ENCODE measurements around the gene RAB40C. TPM values are rescaled to one million over a fixed set of nuclear protein-coding genes. Genes with fewer than 3 reads are reported as not detected.

Gene RAB40C
- polyA plus RNA-seq, 2 of the 4 experiments (the other 2 are of a cell fraction) = 4.4 to 9.7 TPM

- TF ChIP-seq RFX5 (IDR thresholded peaks at IDR 0.05) (no peak), ESRRA (IDR thresholded peaks at IDR 0.05; ENCODE audit: borderline replicate concordance, low read length) (no peak)
These were observed 38.7 kb upstream of the RAB40C start (continued) for GRCh38 chr16:551210-551609.

- H3K27ac ChIP-seq = no peak overlapping the region
- ChIA-PET CTCF (interaction anchor here (1.0 to 1.6 kb wide), 2 partner anchors 13 to 15 kb away, joined by 3 to 4 read pairs; no protein-coding TSS in a partner anchor), POLR2A (no interaction called here)
- no peak for DNase-seq (ENCODE audit: low read depth in 1 of 2, low spot score in 1 of 2)
- no peak overlapping the region for H3K4me3 ChIP-seq
- no peak for FAIRE-seq
- TF ChIP-seq CEBPB (IDR thresholded peaks at IDR 0.05) (no peak), TFCP2L1 (CRISPR knock-in tag; IDR thresholded peaks at IDR 0.05) (no peak), CBX2 (IDR thresholded peaks at IDR 0.05; ENCODE audit: borderline replicate concordance, low read depth) (no peak), FOSL2 (IDR thresholded peaks at IDR 0.05) (no peak), FOSL2 (CRISPR knock-in tag; IDR thresholded peaks at IDR 0.05) (no peak), USF2 (IDR thresholded peaks at IDR 0.05) (no peak), KDM1A (IDR thresholded peaks at IDR 0.05; ENCODE audit: low read depth) (no peak), RFX5 (IDR thresholded peaks at IDR 0.05) (no peak), JUN (IDR thresholded peaks at IDR 0.05) (no peak), RARB (CRISPR knock-in tag; IDR thresholded peaks at IDR 0.05) (no peak), EHMT2 (IDR thresholded peaks at IDR 0.05; ENCODE audit: low read depth) (no peak), CHD2 (IDR thresholded peaks at IDR 0.05; ENCODE audit: low read length, partially characterized antibody) (no peak), ZSCAN20 (CRISPR knock-in tag; IDR thresholded peaks at IDR 0.05) (no peak), FOXS1 (CRISPR knock-in tag; IDR thresholded peaks at IDR 0.05) (no peak), HOXB5 (CRISPR knock-in tag; IDR thresholded peaks at IDR 0.05) (no peak), POLR2AphosphoS2 (conservative IDR thresholded peaks at IDR 0.05; ENCODE audit: low read length) (no peak), SREBF2 (IDR thresholded peaks at IDR 0.05) (no peak)
- TF ChIP-seq, protein P1, sequence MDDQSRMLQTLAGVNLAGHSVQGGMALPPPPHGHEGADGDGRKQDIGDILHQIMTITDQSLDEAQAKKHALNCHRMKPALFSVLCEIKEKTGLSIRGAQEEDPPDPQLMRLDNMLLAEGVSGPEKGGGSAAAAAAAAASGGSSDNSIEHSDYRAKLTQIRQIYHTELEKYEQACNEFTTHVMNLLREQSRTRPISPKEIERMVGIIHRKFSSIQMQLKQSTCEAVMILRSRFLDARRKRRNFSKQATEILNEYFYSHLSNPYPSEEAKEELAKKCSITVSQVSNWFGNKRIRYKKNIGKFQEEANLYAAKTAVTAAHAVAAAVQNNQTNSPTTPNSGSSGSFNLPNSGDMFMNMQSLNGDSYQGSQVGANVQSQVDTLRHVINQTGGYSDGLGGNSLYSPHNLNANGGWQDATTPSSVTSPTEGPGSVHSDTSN (IDR thresholded peaks at IDR 0.05) = no peak
- H3K9me3 ChIP-seq = no peaks in the 10 kb centered on the region
- H3K4me2 ChIP-seq = no peak overlapping the region
- WGBS (ENCODE audit: missing lambda C conversion rate) = 95% methylated on average over 22 of the region's 35 CpGs
- no peak for ATAC-seq
- 0 out of 3 replicates have a peak, but pooled peaks cover under 1% of the 10 kb centered on the region for H3K4me1 ChIP-seq
These were observed 37.7 kb upstream of the RAB40C start for GRCh38 chr16:552171-552570.

GRCh38 chr16:553601-554296 lies 36.1 kb upstream of the RAB40C start:
- Histone ChIP-seq H3K27ac (no peak overlapping the region), H3K4me3 (no peak overlapping the region), H3K9me3 (no peaks in the 10 kb centered on the region), H3K4me1 (no peaks in the 10 kb centered on the region), H3K4me2 (no peak overlapping the region)
- CTCF ChIA-PET = interaction anchor here (1.0 to 1.4 kb wide), 2 partner anchors 25 to 114 kb away, joined by 3 to 4 read pairs; no protein-coding TSS in a partner anchor
- no peak for FAIRE-seq
- TF ChIP-seq NFE2L2 (conservative IDR thresholded peaks at IDR 0.05; ENCODE audit: low read length) = no peak
- no peak for TF ChIP-seq EHF (CRISPR knock-in tag; IDR thresholded peaks at IDR 0.05)
- TF ChIP-seq HOXB13 (CRISPR knock-in tag; IDR thresholded peaks at IDR 0.05; ENCODE audit: low read depth) = no peak
- no peak for TF ChIP-seq SMC3 (IDR thresholded peaks at IDR 0.05)
- TF ChIP-seq ZSCAN20 (CRISPR knock-in tag; IDR thresholded peaks at IDR 0.05) = no peak
- TF ChIP-seq MAZ (IDR thresholded peaks at IDR 0.05; ENCODE audit: borderline replicate concordance, low read depth, low read length) = no peak
- WGBS (ENCODE audit: missing lambda C conversion rate) = 90% methylated on average over 8 of the region's 33 CpGs
- POLR2A ChIA-PET = no interaction called here
- DNase-seq (ENCODE audit: low read depth in 1 of 2, low spot score in 1 of 2) = no peak
- no peak; a peak in 1 of 6 replicates for ATAC-seq

Data from A549 (cell line).